GM18505 (cell line): Measurements from ENCODE around the gene EFNA3.

Source experiments
- ATAC-seq: cut with Tn5 transposase; IDR thresholded peaks from one replicate; pipeline ENCODE4 v1.9.1; 2021; ENCODE audit not compliant: unreplicated experiment
- POLR2A ChIP-seq: IDR thresholded peaks from 4 replicates; pipeline ENCODE4 v1.6.1; 2011; ENCODE audit warnings: borderline replicate concordance; ENCODE audit not compliant: insufficient read depth, insufficient read length; ENCODE audit errors: extremely low read depth

The EFNA3 gene

GRCh38 chr1:155078469-155079209 is at the start of gene EFNA3:
Gene EFNA3 (plus strand): TSS chr1:155078837. CDS start chr1:155078942, 105 bp downstream.
- ATAC-seq: no peak
- TF ChIP-seq POLR2A: no peak

- TF ChIP-seq POLR2A: no peak
These were observed 49.0 kb upstream of the EFNA3 start for GRCh38 chr1:155029513-155030242.

GRCh38 chr1:155030243-155030795 is 48.3 kb upstream of the EFNA3 start:
- ATAC-seq: no peak

More at GRCh38 chr1:155029513-155030242, 49.0 kb upstream of the EFNA3 start:
- no peak for ATAC-seq

GRCh38 chr1:155030899-155031298 is 47.7 kb upstream of the EFNA3 start:
- no peak for TF ChIP-seq POLR2A
- ATAC-seq: no peak

More at GRCh38 chr1:155030243-155030795, 48.3 kb upstream of the EFNA3 start:
- TF ChIP-seq POLR2A: no peak

- no peak for TF ChIP-seq POLR2A
- ATAC-seq: no peak
These were observed 45.8 kb upstream of the EFNA3 start for GRCh38 chr1:155032886-155033285.

- TF ChIP-seq POLR2A: no peak
- no peak for ATAC-seq
These were observed 45.1 kb upstream of the EFNA3 start, which contains the start of the genes DCST1 and DCST2 for GRCh38 chr1:155033524-155033923. Gene DCST1 (plus strand): TSS chr1:155033824. CDS start chr1:155034037, 213 bp downstream. Gene DCST2 (minus strand): TSS chr1:155033781. CDS start chr1:155033701, 80 bp downstream.

GRCh38 chr1:155034318-155035208 is 44.1 kb upstream of the EFNA3 start:
- TF ChIP-seq POLR2A: no peak
- ATAC-seq: no peak

GRCh38 chr1:155035936-155036335 is 42.7 kb upstream of the EFNA3 start:
- no peak for ATAC-seq
- TF ChIP-seq POLR2A: no peak

GRCh38 chr1:155037043-155037442 is 41.6 kb upstream of the EFNA3 start:
- no peak for TF ChIP-seq POLR2A
- no peak for ATAC-seq

GRCh38 chr1:155037851-155038441 is 40.7 kb upstream of the EFNA3 start:
- TF ChIP-seq POLR2A: no peak
- ATAC-seq: no peak

- no peak for TF ChIP-seq POLR2A
- ATAC-seq: no peak
These were observed 39.9 kb upstream of the EFNA3 start for GRCh38 chr1:155038602-155039307.

GRCh38 chr1:155039308-155039669 is 39.3 kb upstream of the EFNA3 start:
- no peak for ATAC-seq

More at GRCh38 chr1:155039308-155039669, 39.3 kb upstream of the EFNA3 start:
- TF ChIP-seq POLR2A: no peak
